ENCODE measurements around the gene NADSYN1.

DNA sequence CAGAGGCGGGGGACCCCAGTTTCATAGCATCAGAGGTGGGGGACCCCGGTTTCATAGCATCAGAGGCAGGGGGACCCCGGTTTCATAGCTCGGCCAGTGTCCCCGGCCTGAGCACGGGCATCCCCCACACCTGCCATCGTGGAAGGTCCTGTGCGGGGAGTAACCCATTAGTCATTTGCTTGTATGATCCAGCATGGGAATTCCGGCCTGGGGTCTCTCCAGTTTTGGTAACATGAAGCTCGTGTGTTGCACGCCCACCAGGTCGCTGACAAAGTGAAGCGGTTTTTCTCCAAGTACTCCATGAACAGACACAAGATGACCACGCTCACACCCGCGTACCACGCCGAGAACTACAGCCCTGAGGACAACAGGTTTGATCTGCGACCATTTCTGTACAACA lies 45.1 kb downstream of the NADSYN1 start:
- no peak for TF ChIP-seq POLR2A (IDR thresholded peaks at IDR 0.05)
- TF ChIP-seq, protein P1, sequence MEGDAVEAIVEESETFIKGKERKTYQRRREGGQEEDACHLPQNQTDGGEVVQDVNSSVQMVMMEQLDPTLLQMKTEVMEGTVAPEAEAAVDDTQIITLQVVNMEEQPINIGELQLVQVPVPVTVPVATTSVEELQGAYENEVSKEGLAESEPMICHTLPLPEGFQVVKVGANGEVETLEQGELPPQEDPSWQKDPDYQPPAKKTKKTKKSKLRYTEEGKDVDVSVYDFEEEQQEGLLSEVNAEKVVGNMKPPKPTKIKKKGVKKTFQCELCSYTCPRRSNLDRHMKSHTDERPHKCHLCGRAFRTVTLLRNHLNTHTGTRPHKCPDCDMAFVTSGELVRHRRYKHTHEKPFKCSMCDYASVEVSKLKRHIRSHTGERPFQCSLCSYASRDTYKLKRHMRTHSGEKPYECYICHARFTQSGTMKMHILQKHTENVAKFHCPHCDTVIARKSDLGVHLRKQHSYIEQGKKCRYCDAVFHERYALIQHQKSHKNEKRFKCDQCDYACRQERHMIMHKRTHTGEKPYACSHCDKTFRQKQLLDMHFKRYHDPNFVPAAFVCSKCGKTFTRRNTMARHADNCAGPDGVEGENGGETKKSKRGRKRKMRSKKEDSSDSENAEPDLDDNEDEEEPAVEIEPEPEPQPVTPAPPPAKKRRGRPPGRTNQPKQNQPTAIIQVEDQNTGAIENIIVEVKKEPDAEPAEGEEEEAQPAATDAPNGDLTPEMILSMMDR (IDR thresholded peaks at IDR 0.05), result no peak
- TF ChIP-seq EP300 (IDR thresholded peaks at IDR 0.05), result no peak

Measured in tibial nerve (tissue), 4 donors.